A673 (cell line): ENCODE results near the gene CLSTN1. TPM values are rescaled to one million over a fixed set of nuclear protein-coding genes. Genes with fewer than 3 reads are reported as not detected.
"Not testable (repeated sequence)": the region's sequence is repeated elsewhere in the genome, so short reads cannot be mapped to it uniquely, and the experiment has no call there.

Experiments used
- BruUV-seq: library from RNA; stranded (reverse); fragments of 400-500 nt; replicated peaks from 2 replicates; lab custom pipeline; 2021; lab: Mats Ljungman, UMichigan
- CTCF ChIA-PET: fragments of 300-600 bp; sonication (Branson Sonifier 250); formaldehyde crosslinking; loops from one replicate; lab custom pipeline; 2022; ENCODE audit warnings: antibody characterized with exemption; lab: Charles Lee
- POLR2A ChIA-PET: fragments of 300-600 bp; sonication (Branson Sonifier 250); formaldehyde crosslinking; loops from one replicate; lab custom pipeline; 2022; ENCODE audit warnings: antibody characterized with exemption; ENCODE audit not compliant: low non-redundant PET; lab: Charles Lee
- DNase-seq: peaks from one replicate; pipeline ENCODE4 v3.0.0-alpha.2; 2015; ENCODE audit warnings: low spot score
- H3K27ac ChIP-seq: fragments of 200-600 bp; sonication (generic); 2 replicates; pipeline ENCODE4 v1.5.1; 2016; ENCODE audit warnings: mixed run types, low read depth, mild to moderate bottlenecking, mixed read lengths, antibody characterized with exemption, low read length; ENCODE audit not compliant: poor library complexity, severe bottlenecking
- H3K27me3 ChIP-seq: fragments of 200-600 bp; sonication (generic); replicated peaks from 2 replicates; pipeline ENCODE4 v1.6.1; 2017; ENCODE audit warnings: mixed run types, low read depth, mild to moderate bottlenecking, mixed read lengths, antibody characterized with exemption, low read length; ENCODE audit not compliant: insufficient read depth, poor library complexity
- H3K36me3 ChIP-seq: fragments of 200-600 bp; sonication (generic); 2 replicates; pipeline ENCODE4 v1.6.1; 2016; ENCODE audit warnings: mixed run types, mild to moderate bottlenecking, mixed read lengths, antibody characterized with exemption, low read length; ENCODE audit not compliant: insufficient read depth, poor library complexity, severe bottlenecking
- H3K4me1 ChIP-seq: fragments of 200-600 bp; sonication (generic); 2 replicates; pipeline ENCODE4 v1.6.1; 2017; ENCODE audit warnings: mixed run types, mild to moderate bottlenecking, mixed read lengths, antibody characterized with exemption, low read length; ENCODE audit not compliant: insufficient read depth, poor library complexity, severe bottlenecking
- H3K4me3 ChIP-seq: fragments of 200-600 bp; sonication (generic); 2 replicates; pipeline ENCODE4 v1.5.1; 2016; ENCODE audit warnings: low read depth, mixed run types, mild to moderate bottlenecking, mixed read lengths, low read length; ENCODE audit not compliant: poor library complexity, severe bottlenecking
- H3K9me3 ChIP-seq: fragments of 200-600 bp; sonication (generic); 2 replicates; pipeline ENCODE4 v1.6.1; 2016; ENCODE audit warnings: mixed run types, low read depth, mild to moderate bottlenecking, mixed read lengths, antibody characterized with exemption, low read length; ENCODE audit not compliant: poor library complexity, severe bottlenecking
- EZH2 ChIP-seq: fragments of 200-600 bp; sonication (generic); IDR thresholded peaks from 2 replicates; pipeline ENCODE4 v1.6.1; 2017; ENCODE audit warnings: borderline replicate concordance, low read depth, mild to moderate bottlenecking, mixed read lengths, antibody characterized with exemption, low read length; ENCODE audit not compliant: poor library complexity, severe bottlenecking
- intact Hi-C: fragments of 100-400 bp; cut with micrococcal nuclease; formaldehyde crosslinking; loops from one replicate; pipeline ENCODE4 v1.10.0; 2022; ENCODE audit not compliant: unreplicated experiment
- total RNA-seq: library from RNA; stranded (reverse); gene quantifications from 2 replicates; pipeline ENCODE4 v1.2.3, GENCODE V29; 2021
- TF ChIP-seq, protein P1 (sequence below): fragments of 300-800, 200-600 bp; sonication (generic); conservative IDR thresholded peaks from 2 replicates; pipeline ENCODE4 v1.5.1; 2017; ENCODE audit warnings: low read depth, mild to moderate bottlenecking, antibody characterized with exemption, low read length, moderate library complexity, mixed read lengths

The CLSTN1 gene
- total RNA-seq, 1 experiment from 2014 or later = 77.4 TPM

DNA sequence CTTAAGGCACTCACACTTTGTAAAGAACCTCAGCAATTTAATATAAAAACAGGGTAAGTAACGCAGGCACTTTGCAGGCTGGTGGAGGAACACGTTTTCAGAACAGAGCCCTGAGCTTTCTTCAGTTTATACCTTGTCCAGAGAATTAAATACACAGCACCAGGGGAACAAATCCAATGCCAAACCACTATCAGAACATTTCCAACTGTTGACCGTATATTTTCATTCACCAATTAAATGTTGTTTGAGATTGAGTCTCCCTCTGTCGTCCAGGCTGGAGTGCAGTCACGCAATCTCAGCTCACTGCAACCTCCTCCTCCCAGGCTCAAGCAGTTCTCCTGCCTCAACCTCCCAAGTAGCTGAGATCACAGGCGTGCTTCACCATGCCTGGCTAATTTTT lies 29.7 kb downstream of the CLSTN1 start:
- Histone ChIP-seq H3K27me3 (no peaks in the 10 kb centered on the region), H3K4me3 (no peak overlapping the region), H3K9me3 (no peaks in the 10 kb centered on the region), H3K36me3 (no peaks in the 10 kb centered on the region), H3K4me1 (peaks cover 14% of the 10 kb centered on the region), H3K27ac (no peak overlapping the region)
- TF ChIP-seq, protein P1, sequence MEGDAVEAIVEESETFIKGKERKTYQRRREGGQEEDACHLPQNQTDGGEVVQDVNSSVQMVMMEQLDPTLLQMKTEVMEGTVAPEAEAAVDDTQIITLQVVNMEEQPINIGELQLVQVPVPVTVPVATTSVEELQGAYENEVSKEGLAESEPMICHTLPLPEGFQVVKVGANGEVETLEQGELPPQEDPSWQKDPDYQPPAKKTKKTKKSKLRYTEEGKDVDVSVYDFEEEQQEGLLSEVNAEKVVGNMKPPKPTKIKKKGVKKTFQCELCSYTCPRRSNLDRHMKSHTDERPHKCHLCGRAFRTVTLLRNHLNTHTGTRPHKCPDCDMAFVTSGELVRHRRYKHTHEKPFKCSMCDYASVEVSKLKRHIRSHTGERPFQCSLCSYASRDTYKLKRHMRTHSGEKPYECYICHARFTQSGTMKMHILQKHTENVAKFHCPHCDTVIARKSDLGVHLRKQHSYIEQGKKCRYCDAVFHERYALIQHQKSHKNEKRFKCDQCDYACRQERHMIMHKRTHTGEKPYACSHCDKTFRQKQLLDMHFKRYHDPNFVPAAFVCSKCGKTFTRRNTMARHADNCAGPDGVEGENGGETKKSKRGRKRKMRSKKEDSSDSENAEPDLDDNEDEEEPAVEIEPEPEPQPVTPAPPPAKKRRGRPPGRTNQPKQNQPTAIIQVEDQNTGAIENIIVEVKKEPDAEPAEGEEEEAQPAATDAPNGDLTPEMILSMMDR = no peak
- no peak for TF ChIP-seq EZH2
- POLR2A ChIA-PET = no interaction called here
- CTCF ChIA-PET = no interaction called here
- intact Hi-C loops = no loop called here
- DNase-seq = no peak
- BruUV-seq = no TSS peak

DNA sequence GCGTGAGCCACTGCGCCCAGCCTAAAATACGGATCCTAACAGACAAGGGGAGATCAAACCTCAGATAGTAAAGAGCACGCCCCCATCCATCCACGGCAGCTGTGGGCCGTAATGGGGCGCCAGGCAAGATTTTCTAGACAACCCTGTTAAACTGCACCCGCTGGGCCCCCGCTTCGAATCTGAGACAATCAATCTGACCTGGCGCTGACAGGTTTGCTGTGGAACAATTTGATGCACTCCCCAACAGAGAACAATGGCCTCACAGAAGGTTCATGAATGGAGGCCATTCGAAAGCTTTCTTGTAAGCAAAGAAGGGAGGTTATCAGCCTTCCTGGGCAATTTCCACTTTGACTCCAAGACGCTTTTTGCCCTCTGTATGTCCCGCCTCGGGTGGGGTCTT lies 30.5 kb downstream of the CLSTN1 start:
- Histone ChIP-seq H3K36me3 (no peaks in the 10 kb centered on the region), H3K4me3 (no peak overlapping the region), H3K27ac (no peak overlapping the region), H3K9me3 (no peaks in the 10 kb centered on the region), H3K27me3 (no peaks in the 10 kb centered on the region), H3K4me1 (peaks cover 9% of the 10 kb centered on the region)
- DNase-seq = no peak
- intact Hi-C loops = no loop called here
- TF ChIP-seq, protein P1 = no peak
- no peak for TF ChIP-seq EZH2
- BruUV-seq = no TSS peak
- CTCF ChIA-PET = no interaction called here
- POLR2A ChIA-PET = no interaction called here

DNA sequence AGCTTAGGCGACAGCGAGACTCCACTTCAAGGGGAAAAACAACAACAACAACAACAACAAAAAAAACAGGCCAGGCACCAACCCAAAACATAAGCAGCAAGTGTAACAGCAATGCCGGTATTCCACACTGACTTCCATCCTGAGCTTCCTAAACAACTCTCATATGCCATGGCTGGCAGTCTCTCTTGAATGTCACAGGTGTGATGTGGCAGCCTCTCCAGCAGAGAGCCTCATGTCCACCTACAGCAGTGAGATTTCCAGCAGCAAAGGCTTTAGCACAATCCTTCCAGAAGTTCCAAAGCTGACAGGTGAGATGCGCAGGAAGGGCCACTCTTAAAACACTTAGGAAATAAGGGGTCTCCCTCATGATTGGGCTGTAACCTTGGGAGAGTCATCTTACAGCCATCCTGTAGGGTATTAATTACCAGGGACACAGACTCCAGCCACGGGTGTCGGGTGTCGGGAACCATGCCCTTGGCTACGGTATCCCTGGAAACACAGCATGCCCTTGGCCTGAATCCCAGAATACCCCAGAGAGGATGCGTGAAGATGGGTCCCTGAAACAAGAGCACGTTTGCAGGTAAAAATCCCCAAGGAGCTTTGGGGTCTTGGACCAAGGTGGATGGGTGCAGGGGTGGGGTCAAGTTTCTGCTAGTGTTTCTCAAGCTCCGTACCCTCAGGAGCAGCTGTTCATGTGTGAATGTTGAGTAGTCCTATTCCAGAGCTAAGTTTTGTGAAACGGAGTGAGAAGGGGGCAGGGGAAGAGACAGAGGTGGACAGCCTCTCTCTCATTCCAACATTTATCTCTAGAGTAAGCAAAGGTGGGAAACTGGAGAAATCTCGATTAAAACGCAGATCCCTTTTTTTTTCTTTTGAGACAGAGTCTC lies 31.4 kb downstream of the CLSTN1 start:
- no peaks in the 10 kb centered on the region for H3K36me3 ChIP-seq
- intact Hi-C loops = no loop called here
- no peaks in the 10 kb centered on the region for H3K27me3 ChIP-seq
- POLR2A ChIA-PET = no interaction called here
- H3K9me3 ChIP-seq = no peaks in the 10 kb centered on the region
- peaks cover 14% of the 10 kb centered on the region for H3K4me1 ChIP-seq
- TF ChIP-seq, protein P1 = no peak
- no peak for TF ChIP-seq EZH2
- CTCF ChIA-PET = no interaction called here
- BruUV-seq = no TSS peak
- H3K27ac ChIP-seq = no peak overlapping the region
- DNase-seq = peak; percentile 38
- H3K4me3 ChIP-seq = no peak overlapping the region

DNA sequence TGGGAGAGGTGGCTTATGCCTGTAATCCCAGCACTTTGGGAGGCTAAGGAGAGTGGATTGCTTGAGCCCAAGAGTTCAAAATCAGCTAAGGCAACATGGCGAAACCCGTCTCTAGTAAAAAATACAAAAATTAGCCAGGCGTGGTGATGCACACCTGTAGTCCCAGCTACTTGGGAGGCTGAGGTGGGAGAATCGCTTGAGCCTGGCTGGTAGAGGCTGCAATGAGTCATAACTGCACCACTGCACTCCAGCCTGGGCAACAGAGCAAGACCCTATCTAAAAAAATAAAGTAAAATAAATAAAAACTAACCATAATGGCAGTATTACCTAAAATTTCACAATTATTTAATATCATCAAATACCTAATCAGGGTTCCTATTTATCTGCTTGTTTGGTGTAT lies 34.1 kb downstream of the CLSTN1 start:
- POLR2A ChIA-PET, CTCF ChIA-PET, DNase-seq, H3K9me3 ChIP-seq, H3K27ac ChIP-seq, BruUV-seq, H3K4me3 ChIP-seq, intact Hi-C loops, H3K27me3 ChIP-seq, H3K36me3 ChIP-seq: not testable (repeated sequence)
- peaks cover 14% of the 10 kb centered on the region for H3K4me1 ChIP-seq
